Thyroid gland (tissue), 4 donors: ENCODE measurements around the gene ALPK3. TPM values are rescaled to one million over a fixed set of nuclear protein-coding genes. Genes with fewer than 3 reads are reported as not detected.

Source experiments
- DNase-seq, 2 donors: peaks; one replicate each; pipeline ENCODE4 v3.0.0-alpha.2; 2019
- H3K27ac ChIP-seq, 3 donors: fragments of 200-600 bp; sonication (generic); 1 replicate in 2 of 3; 2 replicates in 1 of 3; pipeline ENCODE4 v1.5.1; 2016 to 2019; ENCODE audit warnings: mild to moderate bottlenecking in 1 of 3, moderate library complexity in 1 of 3
- H3K27me3 ChIP-seq: fragments of 200-600 bp; sonication (generic); one replicate; pipeline ENCODE4 v1.5.1; 2019
- H3K36me3 ChIP-seq, 2 donors: fragments of 200-600 bp; sonication (generic); one replicate each; pipeline ENCODE4 v1.5.1; 2016 to 2019
- H3K4me1 ChIP-seq, 2 donors: fragments of 200-600 bp; sonication (generic); one replicate each; pipeline ENCODE4 v1.5.1; 2017 to 2019
- H3K4me3 ChIP-seq, 3 donors: fragments of 200-600 bp; sonication (generic); replicated peaks in 1 of 3; 1 replicate in 2 of 3; 2 replicates in 1 of 3; pipeline ENCODE4 v1.5.1; 2016; ENCODE audit warnings: mild to moderate bottlenecking in 1 of 3
- H3K9me3 ChIP-seq: fragments of 200-600 bp; sonication (generic); one replicate; pipeline ENCODE4 v1.5.1; 2017
- POLR2A ChIP-seq, 2 donors: fragments of 450-650 bp; IDR thresholded peaks; one replicate each; pipeline ENCODE4 v1.6.1; 2017; ENCODE audit warnings: antibody characterized with exemption in 2 of 2, mild to moderate bottlenecking in 2 of 2, moderate library complexity in 1 of 2
- WGBS, 2 donors: methylation state at CpG; one replicate each; pipeline ENCODE4 v1.1.5; 2017; 5-methylcytosine and 5-hydroxymethylcytosine counted together
- intact Hi-C: fragments of 100-400 bp; cut with DNase I; formaldehyde crosslinking; loops from one replicate; pipeline ENCODE4 v1.15.1; 2023
- total RNA-seq, 4 donors: library from RNA; depleted of rRNA; stranded (reverse); fragments of >200 nt; gene quantifications; one replicate each; pipeline ENCODE4 v1.2.3, GENCODE V29; 2016
- TF ChIP-seq, protein P1 (sequence below), 6 experiments: fragments of 200-600 bp in 3 of 6; fragments of 450-650 bp in 3 of 6; sonication (generic) in 3 of 6; IDR thresholded peaks; one replicate each; pipeline ENCODE4 v1.5.1; 2016 to 2019; ENCODE audit warnings: antibody characterized with exemption in 6 of 6, mild to moderate bottlenecking in 2 of 6, inconsistent platforms in 1 of 6, moderate library complexity in 1 of 6

The ALPK3 gene, protein sequence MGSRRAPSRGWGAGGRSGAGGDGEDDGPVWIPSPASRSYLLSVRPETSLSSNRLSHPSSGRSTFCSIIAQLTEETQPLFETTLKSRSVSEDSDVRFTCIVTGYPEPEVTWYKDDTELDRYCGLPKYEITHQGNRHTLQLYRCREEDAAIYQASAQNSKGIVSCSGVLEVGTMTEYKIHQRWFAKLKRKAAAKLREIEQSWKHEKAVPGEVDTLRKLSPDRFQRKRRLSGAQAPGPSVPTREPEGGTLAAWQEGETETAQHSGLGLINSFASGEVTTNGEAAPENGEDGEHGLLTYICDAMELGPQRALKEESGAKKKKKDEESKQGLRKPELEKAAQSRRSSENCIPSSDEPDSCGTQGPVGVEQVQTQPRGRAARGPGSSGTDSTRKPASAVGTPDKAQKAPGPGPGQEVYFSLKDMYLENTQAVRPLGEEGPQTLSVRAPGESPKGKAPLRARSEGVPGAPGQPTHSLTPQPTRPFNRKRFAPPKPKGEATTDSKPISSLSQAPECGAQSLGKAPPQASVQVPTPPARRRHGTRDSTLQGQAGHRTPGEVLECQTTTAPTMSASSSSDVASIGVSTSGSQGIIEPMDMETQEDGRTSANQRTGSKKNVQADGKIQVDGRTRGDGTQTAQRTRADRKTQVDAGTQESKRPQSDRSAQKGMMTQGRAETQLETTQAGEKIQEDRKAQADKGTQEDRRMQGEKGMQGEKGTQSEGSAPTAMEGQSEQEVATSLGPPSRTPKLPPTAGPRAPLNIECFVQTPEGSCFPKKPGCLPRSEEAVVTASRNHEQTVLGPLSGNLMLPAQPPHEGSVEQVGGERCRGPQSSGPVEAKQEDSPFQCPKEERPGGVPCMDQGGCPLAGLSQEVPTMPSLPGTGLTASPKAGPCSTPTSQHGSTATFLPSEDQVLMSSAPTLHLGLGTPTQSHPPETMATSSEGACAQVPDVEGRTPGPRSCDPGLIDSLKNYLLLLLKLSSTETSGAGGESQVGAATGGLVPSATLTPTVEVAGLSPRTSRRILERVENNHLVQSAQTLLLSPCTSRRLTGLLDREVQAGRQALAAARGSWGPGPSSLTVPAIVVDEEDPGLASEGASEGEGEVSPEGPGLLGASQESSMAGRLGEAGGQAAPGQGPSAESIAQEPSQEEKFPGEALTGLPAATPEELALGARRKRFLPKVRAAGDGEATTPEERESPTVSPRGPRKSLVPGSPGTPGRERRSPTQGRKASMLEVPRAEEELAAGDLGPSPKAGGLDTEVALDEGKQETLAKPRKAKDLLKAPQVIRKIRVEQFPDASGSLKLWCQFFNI (N-terminal part only)
- 10 to 100 TPM in 1 of 4 donors, 1 to 10 TPM in 3; 5.8 to 10.4 (median 7.4) TPM for total RNA-seq

DNA sequence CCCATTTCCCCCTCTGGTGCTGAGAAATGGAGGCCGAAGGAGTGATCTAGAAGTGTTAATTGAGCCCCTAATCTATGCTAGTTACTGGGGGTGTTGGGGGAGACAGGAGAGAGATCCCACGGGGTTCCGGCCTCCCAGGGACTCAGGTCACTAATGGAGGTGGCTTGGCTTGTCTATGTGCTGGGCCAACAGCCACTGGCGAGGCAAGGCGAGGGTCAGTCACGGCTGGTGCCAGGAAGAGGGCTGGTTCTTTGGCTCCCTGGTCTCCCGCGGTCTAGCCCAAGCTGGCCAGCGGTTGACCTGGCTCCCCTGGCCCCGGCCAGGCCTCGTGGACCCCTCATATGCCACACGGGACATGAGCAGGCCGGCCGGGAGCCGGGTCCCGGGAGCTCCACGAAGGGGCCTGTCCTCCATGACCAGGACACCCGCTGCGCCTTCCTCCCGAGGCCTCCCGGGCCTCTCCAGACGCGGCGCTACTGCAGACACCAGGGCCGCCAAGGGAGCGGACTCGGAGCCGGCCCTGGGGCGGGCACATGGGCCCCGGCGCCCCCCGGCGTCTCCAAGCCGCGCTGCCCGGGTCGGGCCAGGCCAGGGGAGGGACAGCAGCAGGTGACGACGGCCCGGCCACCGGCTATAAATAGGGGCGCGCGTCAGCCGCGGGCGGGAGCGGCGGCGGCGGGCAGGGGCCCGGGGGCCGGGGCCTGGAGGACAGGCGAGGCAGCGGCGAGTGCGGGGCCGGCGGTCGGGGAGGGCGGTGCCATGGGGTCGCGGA lies at the start of gene ALPK3:
Gene ALPK3 (plus strand): TSS at position 663 of the 772 bp plus-strand sequence. CDS start 97 bp downstream, at position 760.
- 50 to 63% methylated on average over 14 to 17 of the region's 63 CpGs for WGBS, 2 donors
- Histone ChIP-seq H3K27ac (peak within 1 kb of the TSS; percentile 59 to 80 (median 73)), H3K27me3 (no peaks in the 10 kb centered on the region), H3K36me3 (no peaks in the 10 kb centered on the region), H3K4me3 (peak within 1 kb of the TSS in 1 of 3 donors; percentile 29), H3K9me3 (no peaks in the 10 kb centered on the region), H3K4me1 (peaks cover 27 to 37% of the 10 kb centered on the region in 2 donors)
- DNase-seq, result peak; percentile 65 to 68
- intact Hi-C loops, result no loop called here
- TF ChIP-seq, protein P1, sequence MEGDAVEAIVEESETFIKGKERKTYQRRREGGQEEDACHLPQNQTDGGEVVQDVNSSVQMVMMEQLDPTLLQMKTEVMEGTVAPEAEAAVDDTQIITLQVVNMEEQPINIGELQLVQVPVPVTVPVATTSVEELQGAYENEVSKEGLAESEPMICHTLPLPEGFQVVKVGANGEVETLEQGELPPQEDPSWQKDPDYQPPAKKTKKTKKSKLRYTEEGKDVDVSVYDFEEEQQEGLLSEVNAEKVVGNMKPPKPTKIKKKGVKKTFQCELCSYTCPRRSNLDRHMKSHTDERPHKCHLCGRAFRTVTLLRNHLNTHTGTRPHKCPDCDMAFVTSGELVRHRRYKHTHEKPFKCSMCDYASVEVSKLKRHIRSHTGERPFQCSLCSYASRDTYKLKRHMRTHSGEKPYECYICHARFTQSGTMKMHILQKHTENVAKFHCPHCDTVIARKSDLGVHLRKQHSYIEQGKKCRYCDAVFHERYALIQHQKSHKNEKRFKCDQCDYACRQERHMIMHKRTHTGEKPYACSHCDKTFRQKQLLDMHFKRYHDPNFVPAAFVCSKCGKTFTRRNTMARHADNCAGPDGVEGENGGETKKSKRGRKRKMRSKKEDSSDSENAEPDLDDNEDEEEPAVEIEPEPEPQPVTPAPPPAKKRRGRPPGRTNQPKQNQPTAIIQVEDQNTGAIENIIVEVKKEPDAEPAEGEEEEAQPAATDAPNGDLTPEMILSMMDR (IDR thresholded peaks at IDR 0.05), result peak in 3 of 6 experiments; percentile 16 to 26 (median 18)
- peak in 1 of 2 donors; percentile 65 for TF ChIP-seq POLR2A (IDR thresholded peaks at IDR 0.05)

DNA sequence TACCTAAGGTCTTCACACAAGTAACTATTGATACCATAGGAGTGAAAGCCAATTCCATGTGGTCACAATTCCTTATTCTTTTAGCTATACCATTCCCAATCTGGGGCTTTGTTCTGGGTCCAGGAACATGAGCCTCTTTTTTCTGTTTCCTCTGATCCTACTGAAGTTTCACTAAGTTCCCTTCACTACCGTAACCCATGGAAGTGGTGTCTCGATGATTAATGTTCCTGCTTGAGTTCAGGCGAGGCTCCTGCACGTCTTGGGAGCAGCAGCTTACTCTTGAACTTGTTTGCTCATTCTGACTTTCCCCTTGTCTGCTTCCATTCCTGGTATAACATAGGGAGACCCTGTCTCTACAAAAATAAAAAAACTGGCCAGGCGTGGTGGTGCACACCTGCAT lies 45.1 kb upstream of the ALPK3 start:
- intact Hi-C loops, result no loop called here
- 77 to 84% methylated on average over 5 of the region's 5 CpGs for whole genome bisulfite sequencing, 2 donors
- Histone ChIP-seq H3K27me3 (no peaks in the 10 kb centered on the region), H3K36me3 (no peaks in the 10 kb centered on the region), H3K4me3 (no peak overlapping the region), H3K4me1 (no peaks in the 10 kb centered on the region), H3K9me3 (no peaks in the 10 kb centered on the region), H3K27ac (no peak overlapping the region)
- no peak for TF ChIP-seq POLR2A (IDR thresholded peaks at IDR 0.05)
- TF ChIP-seq, protein P1 (IDR thresholded peaks at IDR 0.05), result no peak
- DNase-seq, result no peak

DNA sequence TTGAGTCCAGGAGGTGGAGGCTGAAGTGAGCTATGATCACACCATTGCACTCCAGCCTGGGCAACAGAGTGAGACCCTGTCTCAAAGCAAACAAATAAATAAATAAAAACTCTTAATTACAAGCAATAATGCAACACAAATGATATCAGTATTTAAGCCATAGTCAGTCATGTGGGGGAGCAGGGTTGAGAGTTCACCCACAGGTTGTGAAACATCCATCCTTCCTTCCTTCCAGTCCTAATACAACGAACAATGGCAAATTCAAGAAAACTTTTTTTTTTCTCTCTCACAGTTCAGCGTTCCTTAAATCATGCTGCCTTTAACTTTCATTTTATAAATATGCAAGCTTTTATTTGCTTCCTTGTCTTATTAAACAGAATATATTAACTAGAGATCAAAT lies 44.7 kb upstream of the ALPK3 start:
- Histone ChIP-seq H3K9me3 (no peaks in the 10 kb centered on the region), H3K27me3 (no peaks in the 10 kb centered on the region), H3K36me3 (no peaks in the 10 kb centered on the region), H3K4me3 (no peak overlapping the region), H3K4me1 (no peaks in the 10 kb centered on the region), H3K27ac (no peak overlapping the region)
- 65 to 77% methylated on average over 2 of the region's 2 CpGs for WGBS, 2 donors
- DNase-seq, result no peak
- no peak for TF ChIP-seq POLR2A (IDR thresholded peaks at IDR 0.05)
- TF ChIP-seq, protein P1 (IDR thresholded peaks at IDR 0.05), result no peak
- intact Hi-C loops, result no loop called here

DNA sequence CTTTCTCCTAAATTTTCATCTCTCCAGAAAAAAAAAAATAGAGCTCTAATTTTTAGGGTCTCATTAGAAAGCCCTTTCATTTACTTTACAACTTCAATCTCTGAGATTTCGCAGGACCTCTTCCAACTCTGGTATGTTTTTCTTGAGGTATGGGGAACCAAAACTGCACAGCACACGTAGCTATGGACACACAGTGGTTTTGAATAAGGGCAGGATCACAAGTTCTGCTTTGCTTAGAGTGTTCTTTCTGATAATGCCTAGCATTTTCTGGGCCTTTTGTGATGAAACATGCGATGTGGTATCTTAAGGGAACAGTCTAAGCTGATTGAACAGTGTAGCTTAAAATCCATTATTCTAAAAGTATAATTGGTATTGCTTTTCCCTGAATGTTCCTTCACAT lies 43.4 kb upstream of the ALPK3 start:
- no peaks in the 10 kb centered on the region for H3K4me1 ChIP-seq
- no peak for TF ChIP-seq POLR2A (IDR thresholded peaks at IDR 0.05)
- TF ChIP-seq, protein P1 (IDR thresholded peaks at IDR 0.05), result no peak
- no peaks in the 10 kb centered on the region for H3K9me3 ChIP-seq
- H3K27me3 ChIP-seq, result no peaks in the 10 kb centered on the region
- no peak overlapping the region for H3K4me3 ChIP-seq
- no peaks in the 10 kb centered on the region for H3K36me3 ChIP-seq
- intact Hi-C loops, result no loop called here
- DNase-seq, result no peak
- WGBS, 2 donors, result 90 to 95% methylated on average over 3 of the region's 3 CpGs
- no peak overlapping the region for H3K27ac ChIP-seq
